Stimulated activated CD8-positive, alpha-beta memory T cell treated with anti-CD3 and anti-CD28 coated beads, Interleukin-4, amount 100 ng/mL, for 48 hours (primary cell): Measurements from ENCODE around the gene QSER1.
"Not testable (repeated sequence)": the region's sequence is repeated elsewhere in the genome, so short reads cannot be mapped to it uniquely, and the experiment has no call there.

ENCODE experiments used
- DNase-seq: peaks from one replicate; pipeline ENCODE4 v3.0.0-alpha.2; 2020

Gene QSER1

GRCh38 chr11:32892355-32893092, at the start of gene QSER1:
QSER1 (plus strand) TSS chr11:32892811; CDS start chr11:32893126, 315 bp downstream.
- peak; percentile 73 for DNase-seq

GRCh38 chr11:32843544-32843943, 49.1 kb upstream of the QSER1 start:
- no peak for DNase-seq

GRCh38 chr11:32847511-32847910, 45.1 kb upstream of the QSER1 start:
- no peak for DNase-seq

GRCh38 chr11:32849761-32850160, 42.9 kb upstream of the QSER1 start:
- DNase-seq, result no peak

- DNase-seq, result no peak
Observed at GRCh38 chr11:32851251-32851650, 41.4 kb upstream of the QSER1 start.

GRCh38 chr11:32852207-32852606, 40.4 kb upstream of the QSER1 start:
- no peak for DNase-seq

GRCh38 chr11:32855601-32856000, 37.0 kb upstream of the QSER1 start:
- DNase-seq, result no peak

GRCh38 chr11:32858731-32859130, 33.9 kb upstream of the QSER1 start:
- no peak for DNase-seq

GRCh38 chr11:32861850-32862577, 30.6 kb upstream of the QSER1 start:
- no peak for DNase-seq

GRCh38 chr11:32864555-32864954, 28.1 kb upstream of the QSER1 start:
- no peak for DNase-seq

- DNase-seq, result not testable (repeated sequence)
Observed at GRCh38 chr11:32868752-32869151, 23.9 kb upstream of the QSER1 start.

- peak; percentile 43 for DNase-seq
Observed at GRCh38 chr11:32870676-32871075, 21.9 kb upstream of the QSER1 start.

GRCh38 chr11:32874132-32874531, 18.5 kb upstream of the QSER1 start:
- no peak for DNase-seq

GRCh38 chr11:32881286-32881685, 11.3 kb upstream of the QSER1 start:
- DNase-seq, result no peak

- DNase-seq, result no peak
Observed at GRCh38 chr11:32883421-32883820, 9.2 kb upstream of the QSER1 start.

- DNase-seq, result no peak
Observed at GRCh38 chr11:32884023-32884422, 8.6 kb upstream of the QSER1 start.

GRCh38 chr11:32884770-32885384, 7.7 kb upstream of the QSER1 start:
- DNase-seq, result no peak

GRCh38 chr11:32885556-32885955, 7.1 kb upstream of the QSER1 start:
- DNase-seq, result no peak

- DNase-seq, result no peak
Observed at GRCh38 chr11:32886180-32886579, 6.4 kb upstream of the QSER1 start.

GRCh38 chr11:32887707-32888383, 4.8 kb upstream of the QSER1 start:
- DNase-seq, result not testable (repeated sequence)

- not testable (repeated sequence) for DNase-seq
Observed at GRCh38 chr11:32888384-32888710, 4.3 kb upstream of the QSER1 start.

- no peak for DNase-seq
Observed at GRCh38 chr11:32888805-32889204, 3.8 kb upstream of the QSER1 start.

GRCh38 chr11:32890843-32891656, 1.6 kb upstream of the QSER1 start:
- no peak for DNase-seq
